Epithelial cell of proximal tubule (primary cell): ENCODE measurements around the gene PTRH1. TPM values are rescaled to one million over a fixed set of nuclear protein-coding genes. Genes with fewer than 3 reads are reported as not detected.

Source experiments
- DNase-seq: peaks from one replicate; pipeline ENCODE4 v3.0.0-alpha.2; 2011; ENCODE audit warnings: low read depth
- H3K4me3 ChIP-seq: 2 replicates; pipeline ENCODE4 v1.5.1; 2011; ENCODE audit warnings: low read depth, mild to moderate bottlenecking, low read length
- CTCF ChIP-seq: conservative IDR thresholded peaks from 2 replicates; pipeline ENCODE4 v1.5.1; 2012; ENCODE audit warnings: low read depth, mild to moderate bottlenecking, low read length
- total RNA-seq: library from RNA; depleted of rRNA; stranded (reverse); fragments of >200 nt; gene quantifications from 2 replicates; pipeline ENCODE4 v1.2.3, GENCODE V29; 2015

PTRH1 gene
- total RNA-seq, 1 donor from 2014 or later = 47.4 TPM

GRCh38 chr9:127723444-127723843, 8.0 kb upstream of the PTRH1 start:
- no peak for TF ChIP-seq CTCF
- no peak overlapping the region for H3K4me3 ChIP-seq
- no peak for DNase-seq

GRCh38 chr9:127723013-127723412, 7.5 kb upstream of the PTRH1 start:
- no peak overlapping the region for H3K4me3 ChIP-seq
- no peak for DNase-seq
- TF ChIP-seq CTCF = no peak

- no peak overlapping the region for H3K4me3 ChIP-seq
- DNase-seq = no peak
- TF ChIP-seq CTCF = no peak
Observed at GRCh38 chr9:127722055-127722745, 6.7 kb upstream of the PTRH1 start.

GRCh38 chr9:127721391-127721821, 5.9 kb upstream of the PTRH1 start:
- TF ChIP-seq CTCF = no peak
- no peak overlapping the region for H3K4me3 ChIP-seq
- DNase-seq = no peak

- TF ChIP-seq CTCF = no peak
- H3K4me3 ChIP-seq = no peak overlapping the region
- no peak for DNase-seq
Observed at GRCh38 chr9:127720865-127721227, 5.4 kb upstream of the PTRH1 start.

GRCh38 chr9:127720031-127720864, 4.8 kb upstream of the PTRH1 start:
- TF ChIP-seq CTCF = no peak
- no peak overlapping the region for H3K4me3 ChIP-seq
- no peak for DNase-seq

- no peak for TF ChIP-seq CTCF
- H3K4me3 ChIP-seq = no peak overlapping the region
- no peak for DNase-seq
Observed at GRCh38 chr9:127717766-127718165, 2.3 kb upstream of the PTRH1 start.
